ENCODE measurements around the gene LDLRAD4.

LDLRAD4 gene

GRCh38 chr18:13437796-13438506 lies 219.4 kb downstream of the LDLRAD4 start:
- TF ChIP-seq ARNTL (CRISPR knock-in tag; IDR thresholded peaks at IDR 0.05; ENCODE audit: borderline replicate concordance, low read depth) = no peak
- TF ChIP-seq GLIS3 (CRISPR knock-in tag; IDR thresholded peaks at IDR 0.05) = no peak
- TF ChIP-seq ZNF565 (CRISPR knock-in tag; conservative IDR thresholded peaks at IDR 0.05; ENCODE audit: low read depth) = no peak
- TF ChIP-seq BACH2 (CRISPR knock-in tag; IDR thresholded peaks at IDR 0.05; ENCODE audit: borderline replicate concordance) = no peak
- TF ChIP-seq SNAI2 (CRISPR knock-in tag; IDR thresholded peaks at IDR 0.05) = no peak
- no peak for TF ChIP-seq RARB (CRISPR knock-in tag; IDR thresholded peaks at IDR 0.05)
- no peak for TF ChIP-seq OSR1 (CRISPR knock-in tag; IDR thresholded peaks at IDR 0.05)
- TF ChIP-seq ZFP30 (CRISPR knock-in tag; IDR thresholded peaks at IDR 0.05) = no peak
- TF ChIP-seq ZNF8 (CRISPR knock-in tag; IDR thresholded peaks at IDR 0.05) = no peak
- TF ChIP-seq ZC3H10 (CRISPR knock-in tag; IDR thresholded peaks at IDR 0.05) = no peak
- TF ChIP-seq TCF4 (CRISPR knock-in tag; IDR thresholded peaks at IDR 0.05; ENCODE audit: borderline replicate concordance) = no peak
- no peak for TF ChIP-seq ISL1 (CRISPR knock-in tag; IDR thresholded peaks at IDR 0.05)
- TF ChIP-seq, protein P1, sequence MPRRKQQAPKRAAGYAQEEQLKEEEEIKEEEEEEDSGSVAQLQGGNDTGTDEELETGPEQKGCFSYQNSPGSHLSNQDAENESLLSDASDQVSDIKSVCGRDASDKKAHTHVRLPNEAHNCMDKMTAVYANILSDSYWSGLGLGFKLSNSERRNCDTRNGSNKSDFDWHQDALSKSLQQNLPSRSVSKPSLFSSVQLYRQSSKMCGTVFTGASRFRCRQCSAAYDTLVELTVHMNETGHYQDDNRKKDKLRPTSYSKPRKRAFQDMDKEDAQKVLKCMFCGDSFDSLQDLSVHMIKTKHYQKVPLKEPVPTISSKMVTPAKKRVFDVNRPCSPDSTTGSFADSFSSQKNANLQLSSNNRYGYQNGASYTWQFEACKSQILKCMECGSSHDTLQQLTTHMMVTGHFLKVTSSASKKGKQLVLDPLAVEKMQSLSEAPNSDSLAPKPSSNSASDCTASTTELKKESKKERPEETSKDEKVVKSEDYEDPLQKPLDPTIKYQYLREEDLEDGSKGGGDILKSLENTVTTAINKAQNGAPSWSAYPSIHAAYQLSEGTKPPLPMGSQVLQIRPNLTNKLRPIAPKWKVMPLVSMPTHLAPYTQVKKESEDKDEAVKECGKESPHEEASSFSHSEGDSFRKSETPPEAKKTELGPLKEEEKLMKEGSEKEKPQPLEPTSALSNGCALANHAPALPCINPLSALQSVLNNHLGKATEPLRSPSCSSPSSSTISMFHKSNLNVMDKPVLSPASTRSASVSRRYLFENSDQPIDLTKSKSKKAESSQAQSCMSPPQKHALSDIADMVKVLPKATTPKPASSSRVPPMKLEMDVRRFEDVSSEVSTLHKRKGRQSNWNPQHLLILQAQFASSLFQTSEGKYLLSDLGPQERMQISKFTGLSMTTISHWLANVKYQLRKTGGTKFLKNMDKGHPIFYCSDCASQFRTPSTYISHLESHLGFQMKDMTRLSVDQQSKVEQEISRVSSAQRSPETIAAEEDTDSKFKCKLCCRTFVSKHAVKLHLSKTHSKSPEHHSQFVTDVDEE (CRISPR knock-in tag; IDR thresholded peaks at IDR 0.05) = no peak
- ATAC-seq = no peak

DNA sequence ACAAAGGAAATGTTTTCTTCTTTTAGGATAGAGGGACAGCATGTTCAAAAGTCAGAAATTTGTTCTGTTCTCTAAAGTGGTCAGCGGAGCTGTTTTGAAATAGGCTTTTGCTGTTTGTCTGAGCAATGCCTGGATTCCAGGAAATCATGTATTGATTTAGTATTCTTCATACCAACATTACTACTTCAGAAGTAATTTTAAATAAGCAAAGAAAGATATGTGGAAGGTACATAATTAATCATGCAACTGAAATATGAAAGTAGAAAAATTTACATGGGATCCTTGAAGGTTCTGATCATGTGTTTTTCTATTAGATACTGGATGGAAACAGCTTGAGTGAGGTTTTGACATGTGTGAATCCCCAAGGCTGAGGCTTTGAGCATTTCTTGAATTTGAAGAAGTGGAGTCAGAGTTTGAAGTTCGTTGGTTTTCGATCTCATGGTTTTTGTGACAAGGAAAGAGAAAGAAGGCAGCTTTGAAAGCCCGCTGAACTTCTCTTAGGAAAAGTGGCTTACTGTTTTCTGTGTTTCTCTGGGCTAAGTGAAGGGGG lies 220.0 kb downstream of the LDLRAD4 start:
- TF ChIP-seq ZNF70 (CRISPR knock-in tag; IDR thresholded peaks at IDR 0.05) (no peak), SNAI2 (CRISPR knock-in tag; IDR thresholded peaks at IDR 0.05) (no peak), PPARA (CRISPR knock-in tag; IDR thresholded peaks at IDR 0.05; ENCODE audit: borderline replicate concordance) (no peak), ZFP30 (CRISPR knock-in tag; IDR thresholded peaks at IDR 0.05) (no peak), ZC3H10 (CRISPR knock-in tag; IDR thresholded peaks at IDR 0.05) (no peak), ZFP3 (CRISPR knock-in tag; IDR thresholded peaks at IDR 0.05) (no peak), POU6F1 (CRISPR knock-in tag; IDR thresholded peaks at IDR 0.05; ENCODE audit: borderline replicate concordance, low read depth) (no peak), CREB5 (CRISPR knock-in tag; IDR thresholded peaks at IDR 0.05; ENCODE audit: low read depth) (no peak), ARNTL (CRISPR knock-in tag; IDR thresholded peaks at IDR 0.05; ENCODE audit: borderline replicate concordance, low read depth) (no peak), BACH2 (CRISPR knock-in tag; IDR thresholded peaks at IDR 0.05; ENCODE audit: borderline replicate concordance) (no peak), RARB (CRISPR knock-in tag; IDR thresholded peaks at IDR 0.05) (no peak), TOX (CRISPR knock-in tag; IDR thresholded peaks at IDR 0.05; ENCODE audit: borderline replicate concordance) (no peak), ZNF565 (CRISPR knock-in tag; conservative IDR thresholded peaks at IDR 0.05; ENCODE audit: low read depth) (no peak), GLIS3 (CRISPR knock-in tag; IDR thresholded peaks at IDR 0.05) (no peak), CSDC2 (CRISPR knock-in tag; IDR thresholded peaks at IDR 0.05) (no peak), TCF4 (CRISPR knock-in tag; IDR thresholded peaks at IDR 0.05; ENCODE audit: borderline replicate concordance) (no peak), OSR1 (CRISPR knock-in tag; IDR thresholded peaks at IDR 0.05) (no peak)
- TF ChIP-seq, protein P1 (CRISPR knock-in tag; IDR thresholded peaks at IDR 0.05) = no peak
- no peak for ATAC-seq

- no peak for ATAC-seq
- TF ChIP-seq ZC3H10 (CRISPR knock-in tag; IDR thresholded peaks at IDR 0.05) (no peak), ZFP30 (CRISPR knock-in tag; IDR thresholded peaks at IDR 0.05) (no peak), GLIS3 (CRISPR knock-in tag; IDR thresholded peaks at IDR 0.05) (no peak), ISL1 (CRISPR knock-in tag; IDR thresholded peaks at IDR 0.05) (no peak), POU6F1 (CRISPR knock-in tag; IDR thresholded peaks at IDR 0.05; ENCODE audit: borderline replicate concordance, low read depth) (no peak), ZNF8 (CRISPR knock-in tag; IDR thresholded peaks at IDR 0.05) (no peak), ZNF70 (CRISPR knock-in tag; IDR thresholded peaks at IDR 0.05) (no peak), ZNF565 (CRISPR knock-in tag; conservative IDR thresholded peaks at IDR 0.05; ENCODE audit: low read depth) (no peak), PATZ1 (CRISPR knock-in tag; IDR thresholded peaks at IDR 0.05; ENCODE audit: borderline replicate concordance) (no peak), CSDC2 (CRISPR knock-in tag; IDR thresholded peaks at IDR 0.05) (no peak), BACH2 (CRISPR knock-in tag; IDR thresholded peaks at IDR 0.05; ENCODE audit: borderline replicate concordance) (no peak), SNAI2 (CRISPR knock-in tag; IDR thresholded peaks at IDR 0.05) (no peak), ZFP3 (CRISPR knock-in tag; IDR thresholded peaks at IDR 0.05) (no peak), PPARA (CRISPR knock-in tag; IDR thresholded peaks at IDR 0.05; ENCODE audit: borderline replicate concordance) (no peak), ESRRG (CRISPR knock-in tag; IDR thresholded peaks at IDR 0.05) (no peak), TOX (CRISPR knock-in tag; IDR thresholded peaks at IDR 0.05; ENCODE audit: borderline replicate concordance) (no peak), ARNTL (CRISPR knock-in tag; IDR thresholded peaks at IDR 0.05; ENCODE audit: borderline replicate concordance, low read depth) (no peak)
Measured at GRCh38 chr18:13439461-13439860, 220.9 kb downstream of the LDLRAD4 start.

Data from SK-N-SH treated with all-trans-retinoic acid at 6 μM for 48 hours (cell line).